PC-9 (cell line): ENCODE measurements around the gene DNAH14.

Experiments used
- EZH2 ChIP-seq: fragments of 200-600 bp; sonication (generic); IDR thresholded peaks from 2 replicates; pipeline ENCODE4 v1.8.0; 2017; ENCODE audit warnings: antibody characterized with exemption, low read depth
- TF ChIP-seq, protein P1 (sequence below): fragments of 200-600 bp; sonication (generic); conservative IDR thresholded peaks from 2 replicates; pipeline ENCODE4 v1.6.1; 2017; ENCODE audit warnings: mixed run types, antibody characterized with exemption, mild to moderate bottlenecking, moderate library complexity

DNA sequence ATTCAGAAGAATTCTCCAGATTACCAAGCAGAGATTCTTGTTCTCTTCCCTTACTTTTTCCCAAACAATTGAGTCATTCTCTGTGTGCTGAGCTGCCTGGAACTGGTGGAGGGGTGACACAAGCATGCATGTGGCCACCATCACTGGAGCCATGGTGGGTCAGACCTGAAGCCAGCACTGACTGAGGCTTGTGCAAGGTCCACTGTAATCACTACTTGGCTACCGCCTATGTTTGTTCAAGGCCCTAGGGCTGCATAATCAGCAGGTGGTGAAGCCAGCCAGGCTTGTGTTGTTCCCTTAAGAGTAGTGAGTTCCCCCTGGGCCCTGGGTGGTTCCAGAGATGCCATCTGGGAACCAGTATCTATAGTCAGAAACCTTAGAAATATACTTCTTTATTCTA lies 183.8 kb downstream of the DNAH14 start:
- TF ChIP-seq, protein P1, sequence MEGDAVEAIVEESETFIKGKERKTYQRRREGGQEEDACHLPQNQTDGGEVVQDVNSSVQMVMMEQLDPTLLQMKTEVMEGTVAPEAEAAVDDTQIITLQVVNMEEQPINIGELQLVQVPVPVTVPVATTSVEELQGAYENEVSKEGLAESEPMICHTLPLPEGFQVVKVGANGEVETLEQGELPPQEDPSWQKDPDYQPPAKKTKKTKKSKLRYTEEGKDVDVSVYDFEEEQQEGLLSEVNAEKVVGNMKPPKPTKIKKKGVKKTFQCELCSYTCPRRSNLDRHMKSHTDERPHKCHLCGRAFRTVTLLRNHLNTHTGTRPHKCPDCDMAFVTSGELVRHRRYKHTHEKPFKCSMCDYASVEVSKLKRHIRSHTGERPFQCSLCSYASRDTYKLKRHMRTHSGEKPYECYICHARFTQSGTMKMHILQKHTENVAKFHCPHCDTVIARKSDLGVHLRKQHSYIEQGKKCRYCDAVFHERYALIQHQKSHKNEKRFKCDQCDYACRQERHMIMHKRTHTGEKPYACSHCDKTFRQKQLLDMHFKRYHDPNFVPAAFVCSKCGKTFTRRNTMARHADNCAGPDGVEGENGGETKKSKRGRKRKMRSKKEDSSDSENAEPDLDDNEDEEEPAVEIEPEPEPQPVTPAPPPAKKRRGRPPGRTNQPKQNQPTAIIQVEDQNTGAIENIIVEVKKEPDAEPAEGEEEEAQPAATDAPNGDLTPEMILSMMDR, result no peak
- TF ChIP-seq EZH2, result no peak
